PFSK-1 (cell line): Measurements from ENCODE around the gene SUN5. TPM values are rescaled to one million over a fixed set of nuclear protein-coding genes. Genes with fewer than 3 reads are reported as not detected.

ENCODE experiments used
- FOXP2 ChIP-seq: optimal IDR thresholded peaks from 2 replicates; pipeline ENCODE3; 2011; ENCODE audit warnings: borderline replicate concordance, control low read depth, inconsistent platforms; ENCODE audit not compliant: insufficient read depth; ENCODE audit errors: extremely low read length, extremely low read depth
- POLR2AphosphoS5 ChIP-seq: IDR thresholded peaks from 2 replicates; pipeline ENCODE4 v1.6.1; 2012; ENCODE audit warnings: low read depth, mild to moderate bottlenecking, control low read depth, low read length, moderate library complexity
- SIN3A ChIP-seq: IDR thresholded peaks from 2 replicates; pipeline ENCODE4 v1.6.1; 2012; ENCODE audit warnings: mild to moderate bottlenecking, low read length, moderate library complexity, borderline replicate concordance; ENCODE audit not compliant: insufficient read depth
- TAF1 ChIP-seq: IDR thresholded peaks from 2 replicates; pipeline ENCODE4 v1.6.1; 2012; ENCODE audit warnings: low read length, control low read depth, borderline replicate concordance; ENCODE audit not compliant: insufficient read depth
- polyA plus RNA-seq: library from polyadenylated mRNA; unstranded; fragments of >200 nt; gene quantifications from one replicate; pipeline ENCODE4 v1.2.1, GENCODE V29; 2012; ENCODE audit warnings: low read depth, missing spikeins; ENCODE audit not compliant: insufficient read length
- TF ChIP-seq, protein P1 (sequence below), 2 experiments: IDR thresholded peaks; 2 replicates each; pipeline versions ENCODE4 v1.6.1 to v1.8.0; 2011 to 2012; ENCODE audit warnings: low read depth in 2 of 2, low read length in 2 of 2, control low read depth in 1 of 2, inconsistent platforms in 1 of 2, mild to moderate bottlenecking in 1 of 2, moderate library complexity in 1 of 2; ENCODE audit not compliant: insufficient read depth in 1 of 2

SUN5 gene, protein sequence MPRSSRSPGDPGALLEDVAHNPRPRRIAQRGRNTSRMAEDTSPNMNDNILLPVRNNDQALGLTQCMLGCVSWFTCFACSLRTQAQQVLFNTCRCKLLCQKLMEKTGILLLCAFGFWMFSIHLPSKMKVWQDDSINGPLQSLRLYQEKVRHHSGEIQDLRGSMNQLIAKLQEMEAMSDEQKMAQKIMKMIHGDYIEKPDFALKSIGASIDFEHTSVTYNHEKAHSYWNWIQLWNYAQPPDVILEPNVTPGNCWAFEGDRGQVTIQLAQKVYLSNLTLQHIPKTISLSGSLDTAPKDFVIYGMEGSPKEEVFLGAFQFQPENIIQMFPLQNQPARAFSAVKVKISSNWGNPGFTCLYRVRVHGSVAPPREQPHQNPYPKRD
- not detected for polyA plus RNA-seq

DNA sequence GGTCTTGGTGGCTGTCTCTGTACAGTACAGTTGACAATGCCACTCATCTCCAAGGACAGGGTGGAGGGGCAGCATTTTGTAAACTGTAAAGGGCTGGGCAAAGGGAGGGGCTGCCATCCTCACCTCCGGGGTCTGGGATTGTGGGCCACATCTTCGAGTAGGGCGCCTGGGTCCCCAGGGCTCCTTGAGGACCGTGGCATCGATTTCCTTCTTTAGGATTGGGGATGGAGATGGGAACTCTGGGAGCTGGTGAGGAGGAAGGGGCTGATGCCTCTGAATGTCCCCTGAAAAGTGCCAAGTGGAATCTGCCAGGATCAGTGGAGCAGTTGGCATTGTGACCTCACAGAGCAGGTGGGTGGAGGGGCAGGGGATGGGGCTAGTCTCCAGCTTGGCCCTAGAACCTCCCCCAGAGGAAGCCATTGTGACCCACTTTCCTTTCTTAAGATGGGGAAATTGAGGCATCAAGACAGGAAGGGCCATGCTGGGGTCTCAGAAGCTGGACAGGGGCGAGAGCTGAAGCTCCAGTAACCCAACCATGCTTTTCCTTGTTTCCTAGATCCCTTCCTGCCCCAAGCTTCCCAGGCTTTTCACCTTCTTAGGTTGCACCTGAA, at the start of gene SUN5:
Gene SUN5 (minus strand): TSS at position 293 of the 611 bp plus-strand sequence. CDS start 93 bp downstream, at position 200.
- TF ChIP-seq, protein P1, sequence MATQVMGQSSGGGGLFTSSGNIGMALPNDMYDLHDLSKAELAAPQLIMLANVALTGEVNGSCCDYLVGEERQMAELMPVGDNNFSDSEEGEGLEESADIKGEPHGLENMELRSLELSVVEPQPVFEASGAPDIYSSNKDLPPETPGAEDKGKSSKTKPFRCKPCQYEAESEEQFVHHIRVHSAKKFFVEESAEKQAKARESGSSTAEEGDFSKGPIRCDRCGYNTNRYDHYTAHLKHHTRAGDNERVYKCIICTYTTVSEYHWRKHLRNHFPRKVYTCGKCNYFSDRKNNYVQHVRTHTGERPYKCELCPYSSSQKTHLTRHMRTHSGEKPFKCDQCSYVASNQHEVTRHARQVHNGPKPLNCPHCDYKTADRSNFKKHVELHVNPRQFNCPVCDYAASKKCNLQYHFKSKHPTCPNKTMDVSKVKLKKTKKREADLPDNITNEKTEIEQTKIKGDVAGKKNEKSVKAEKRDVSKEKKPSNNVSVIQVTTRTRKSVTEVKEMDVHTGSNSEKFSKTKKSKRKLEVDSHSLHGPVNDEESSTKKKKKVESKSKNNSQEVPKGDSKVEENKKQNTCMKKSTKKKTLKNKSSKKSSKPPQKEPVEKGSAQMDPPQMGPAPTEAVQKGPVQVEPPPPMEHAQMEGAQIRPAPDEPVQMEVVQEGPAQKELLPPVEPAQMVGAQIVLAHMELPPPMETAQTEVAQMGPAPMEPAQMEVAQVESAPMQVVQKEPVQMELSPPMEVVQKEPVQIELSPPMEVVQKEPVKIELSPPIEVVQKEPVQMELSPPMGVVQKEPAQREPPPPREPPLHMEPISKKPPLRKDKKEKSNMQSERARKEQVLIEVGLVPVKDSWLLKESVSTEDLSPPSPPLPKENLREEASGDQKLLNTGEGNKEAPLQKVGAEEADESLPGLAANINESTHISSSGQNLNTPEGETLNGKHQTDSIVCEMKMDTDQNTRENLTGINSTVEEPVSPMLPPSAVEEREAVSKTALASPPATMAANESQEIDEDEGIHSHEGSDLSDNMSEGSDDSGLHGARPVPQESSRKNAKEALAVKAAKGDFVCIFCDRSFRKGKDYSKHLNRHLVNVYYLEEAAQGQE (IDR thresholded peaks at IDR 0.05; ENCODE audit: insufficient read depth in 1 of 2, low read depth in 2 of 2, low read length in 2 of 2) = no peak
- no peak for TF ChIP-seq POLR2AphosphoS5

DNA sequence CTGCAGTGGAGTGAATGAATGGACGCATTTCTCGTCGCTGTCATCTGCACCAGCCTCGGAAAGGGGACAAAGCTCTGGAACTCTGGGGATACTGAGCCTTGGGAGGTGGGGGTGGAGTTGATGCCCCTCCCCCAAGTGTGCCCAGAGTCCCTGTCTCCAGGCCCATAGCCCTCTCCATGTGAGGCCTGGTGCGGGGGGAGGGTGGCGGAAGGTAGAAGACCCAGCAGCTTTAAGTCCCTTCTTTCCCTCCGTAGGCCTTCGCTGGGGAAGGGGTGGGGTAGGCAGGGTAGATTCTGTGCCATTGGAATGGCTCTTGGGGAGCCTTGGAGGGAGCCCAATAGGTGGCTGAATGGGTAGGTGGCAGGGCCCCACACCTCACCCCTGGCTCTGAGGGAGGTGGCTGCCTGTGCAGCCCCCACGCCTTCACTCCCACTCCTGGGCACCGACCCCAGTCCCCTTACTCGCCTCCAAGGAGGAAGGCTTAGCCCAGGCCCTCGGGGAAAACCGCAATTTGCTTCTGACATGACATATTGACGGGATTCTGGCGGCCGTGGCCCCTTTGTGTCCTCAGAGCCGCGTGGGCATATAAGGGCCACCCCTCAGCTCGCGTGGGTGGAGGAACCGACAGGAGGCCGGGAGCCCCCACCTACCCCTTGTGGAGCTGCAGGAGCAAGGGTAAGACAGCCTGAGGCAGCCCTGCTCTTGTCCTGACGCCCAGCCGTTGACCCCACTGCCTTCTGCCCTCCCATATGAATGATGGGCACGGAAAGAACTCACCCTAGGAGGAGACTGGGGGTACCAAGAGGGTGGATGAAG, 49.3 kb upstream of the SUN5 start, which contains the start of gene BPIFB3:
Gene BPIFB3 (plus strand): TSS at position 613 of the 816 bp plus-strand sequence. CDS start 1,533 bp downstream, outside the sequence.
- TF ChIP-seq POLR2AphosphoS5 (no peak), TAF1 (no peak), FOXP2 (no peak), SIN3A (no peak)
- TF ChIP-seq, protein P1 (IDR thresholded peaks at IDR 0.05; ENCODE audit: insufficient read depth in 1 of 2, low read depth in 2 of 2, low read length in 2 of 2) = no peak

DNA sequence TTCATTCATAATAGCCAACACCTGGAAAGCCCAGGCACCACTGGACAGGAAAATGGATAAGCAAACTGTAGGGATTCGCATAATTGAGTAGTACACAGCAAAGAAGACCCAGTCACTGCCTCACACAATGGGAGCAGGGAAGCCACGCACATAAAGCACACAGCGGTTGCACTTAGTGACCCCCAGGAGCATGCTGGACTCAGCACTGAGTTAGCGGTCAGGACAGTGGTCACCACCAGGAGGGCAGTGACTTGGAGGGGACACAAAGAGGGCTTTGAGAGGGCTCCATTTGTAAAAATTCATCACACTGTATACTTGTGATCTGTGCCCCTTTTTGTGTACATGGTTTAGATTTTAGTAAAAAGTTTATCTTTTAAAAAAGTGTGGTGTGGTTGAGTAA, 47.1 kb upstream of the SUN5 start:
- TF ChIP-seq SIN3A (no peak), POLR2AphosphoS5 (no peak), TAF1 (no peak), FOXP2 (no peak)
- TF ChIP-seq, protein P1 (IDR thresholded peaks at IDR 0.05; ENCODE audit: insufficient read depth in 1 of 2, low read depth in 2 of 2, low read length in 2 of 2) = no peak

DNA sequence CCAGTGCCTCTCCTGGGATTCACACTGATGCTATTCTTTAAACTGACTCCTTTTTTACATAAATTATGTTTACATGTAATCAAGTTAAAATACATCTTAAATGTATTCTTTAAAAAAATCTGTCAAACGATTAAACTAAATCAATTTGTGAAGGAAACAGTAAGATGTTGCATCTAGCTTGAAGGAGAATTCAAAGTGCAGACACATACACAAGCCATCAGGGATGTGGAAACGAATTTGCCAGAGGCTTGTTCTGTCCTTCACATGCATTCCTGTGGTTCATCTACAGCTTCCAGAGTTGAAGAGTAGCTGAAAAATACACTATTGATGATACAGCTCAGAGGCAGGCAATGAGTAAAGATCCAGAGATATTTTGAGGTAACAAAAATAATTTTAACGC, 42.2 kb upstream of the SUN5 start:
- no peak for TF ChIP-seq POLR2AphosphoS5
- no peak for TF ChIP-seq SIN3A
- no peak for TF ChIP-seq FOXP2
- TF ChIP-seq, protein P1 (IDR thresholded peaks at IDR 0.05; ENCODE audit: insufficient read depth in 1 of 2, low read depth in 2 of 2, low read length in 2 of 2) = no peak
- TF ChIP-seq TAF1 = no peak
